Activated CD4-positive, CD25-positive, alpha-beta regulatory T cell treated with anti-CD3 and anti-CD28 coated beads, Interleukin-2, amount 50 U/mL, for 72 hours (primary cell): ENCODE measurements around the gene FAM81B.
"Not testable (repeated sequence)": the region's sequence is repeated elsewhere in the genome, so short reads cannot be mapped to it uniquely, and the experiment has no call there.

Experiments
- DNase-seq: peaks from one replicate; pipeline ENCODE4 v3.0.0; 2021

Gene FAM81B

GRCh38 chr5:95390812-95391492 is at the start of gene FAM81B:
Gene FAM81B (plus strand): TSS chr5:95391366. CDS start chr5:95391390, 24 bp downstream.
- DNase-seq, result no peak

GRCh38 chr5:95341444-95341843 is 49.7 kb upstream of the FAM81B start:
- DNase-seq, result not testable (repeated sequence)

- no peak for DNase-seq
Measured at GRCh38 chr5:95347506-95348120, 43.6 kb upstream of the FAM81B start.

GRCh38 chr5:95350631-95351030 is 40.5 kb upstream of the FAM81B start:
- no peak for DNase-seq

GRCh38 chr5:95352691-95353090 is 38.5 kb upstream of the FAM81B start:
- DNase-seq, result no peak

- DNase-seq, result no peak
Measured at GRCh38 chr5:95358320-95358719, 32.8 kb upstream of the FAM81B start.

- no peak for DNase-seq
Measured at GRCh38 chr5:95358848-95359247, 32.3 kb upstream of the FAM81B start.

GRCh38 chr5:95360667-95361066 is 30.5 kb upstream of the FAM81B start:
- not testable (repeated sequence) for DNase-seq

- DNase-seq, result no peak
Measured at GRCh38 chr5:95365302-95366095, 25.7 kb upstream of the FAM81B start.

GRCh38 chr5:95369782-95370181 is 21.4 kb upstream of the FAM81B start:
- DNase-seq, result no peak

- no peak for DNase-seq
Measured at GRCh38 chr5:95374061-95374460, 17.1 kb upstream of the FAM81B start.

- no peak for DNase-seq
Measured at GRCh38 chr5:95375591-95375990, 15.6 kb upstream of the FAM81B start.

GRCh38 chr5:95379133-95379532 is 12.0 kb upstream of the FAM81B start:
- no peak for DNase-seq

GRCh38 chr5:95380103-95380628 is 11.0 kb upstream of the FAM81B start:
- DNase-seq, result no peak

GRCh38 chr5:95382801-95383200 is 8.4 kb upstream of the FAM81B start:
- no peak for DNase-seq

GRCh38 chr5:95384485-95385213 is 6.5 kb upstream of the FAM81B start:
- DNase-seq, result no peak

GRCh38 chr5:95385334-95385733 is 5.8 kb upstream of the FAM81B start:
- no peak for DNase-seq

GRCh38 chr5:95391965-95392364 is 799 bp downstream of the FAM81B start:
- DNase-seq, result not testable (repeated sequence)

- no peak for DNase-seq
Measured at GRCh38 chr5:95392593-95393182, 1.5 kb downstream of the FAM81B start.

GRCh38 chr5:95393279-95393678 is 2.1 kb downstream of the FAM81B start:
- no peak for DNase-seq

- no peak for DNase-seq
Measured at GRCh38 chr5:95398989-95399388, 7.8 kb downstream of the FAM81B start.

GRCh38 chr5:95401626-95402025 is 10.5 kb downstream of the FAM81B start:
- no peak for DNase-seq

- no peak for DNase-seq
Measured at GRCh38 chr5:95403996-95404395, 12.8 kb downstream of the FAM81B start.
